ENCODE results near the gene TMEM53.

TMEM53 gene

DNA sequence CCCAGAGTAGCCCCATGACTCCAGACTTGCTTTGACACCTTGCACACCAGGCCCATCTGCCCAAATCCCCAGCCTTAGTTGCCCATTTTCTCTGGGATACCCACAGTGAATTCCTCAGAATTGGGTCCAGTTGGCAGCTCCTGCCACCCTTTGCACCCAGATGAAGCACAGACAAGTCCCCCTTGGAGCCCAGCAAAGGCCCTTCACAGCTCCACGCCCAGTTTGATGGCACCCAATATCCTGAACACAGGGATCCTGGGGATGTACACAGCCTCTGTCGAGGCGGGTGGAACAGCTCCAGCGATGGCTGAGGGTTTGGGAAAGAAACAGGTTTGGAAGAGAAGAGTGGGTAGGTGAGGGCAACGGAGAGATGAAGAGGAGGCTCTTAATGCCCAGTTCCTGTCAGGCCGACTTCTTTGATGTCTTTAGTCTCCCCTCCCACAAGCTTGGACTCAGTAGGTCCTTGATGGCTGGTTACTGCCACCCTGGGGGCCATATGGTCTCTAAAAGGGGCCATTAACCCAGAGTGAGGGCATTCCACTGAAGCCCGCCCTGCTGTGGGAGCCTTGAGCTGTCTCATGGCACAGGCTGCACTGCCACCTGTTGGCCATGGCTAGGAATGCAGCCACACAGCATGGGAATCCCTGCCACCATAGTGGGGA lies 21.7 kb downstream of the TMEM53 start (continued):
- TF ChIP-seq, protein P1, sequence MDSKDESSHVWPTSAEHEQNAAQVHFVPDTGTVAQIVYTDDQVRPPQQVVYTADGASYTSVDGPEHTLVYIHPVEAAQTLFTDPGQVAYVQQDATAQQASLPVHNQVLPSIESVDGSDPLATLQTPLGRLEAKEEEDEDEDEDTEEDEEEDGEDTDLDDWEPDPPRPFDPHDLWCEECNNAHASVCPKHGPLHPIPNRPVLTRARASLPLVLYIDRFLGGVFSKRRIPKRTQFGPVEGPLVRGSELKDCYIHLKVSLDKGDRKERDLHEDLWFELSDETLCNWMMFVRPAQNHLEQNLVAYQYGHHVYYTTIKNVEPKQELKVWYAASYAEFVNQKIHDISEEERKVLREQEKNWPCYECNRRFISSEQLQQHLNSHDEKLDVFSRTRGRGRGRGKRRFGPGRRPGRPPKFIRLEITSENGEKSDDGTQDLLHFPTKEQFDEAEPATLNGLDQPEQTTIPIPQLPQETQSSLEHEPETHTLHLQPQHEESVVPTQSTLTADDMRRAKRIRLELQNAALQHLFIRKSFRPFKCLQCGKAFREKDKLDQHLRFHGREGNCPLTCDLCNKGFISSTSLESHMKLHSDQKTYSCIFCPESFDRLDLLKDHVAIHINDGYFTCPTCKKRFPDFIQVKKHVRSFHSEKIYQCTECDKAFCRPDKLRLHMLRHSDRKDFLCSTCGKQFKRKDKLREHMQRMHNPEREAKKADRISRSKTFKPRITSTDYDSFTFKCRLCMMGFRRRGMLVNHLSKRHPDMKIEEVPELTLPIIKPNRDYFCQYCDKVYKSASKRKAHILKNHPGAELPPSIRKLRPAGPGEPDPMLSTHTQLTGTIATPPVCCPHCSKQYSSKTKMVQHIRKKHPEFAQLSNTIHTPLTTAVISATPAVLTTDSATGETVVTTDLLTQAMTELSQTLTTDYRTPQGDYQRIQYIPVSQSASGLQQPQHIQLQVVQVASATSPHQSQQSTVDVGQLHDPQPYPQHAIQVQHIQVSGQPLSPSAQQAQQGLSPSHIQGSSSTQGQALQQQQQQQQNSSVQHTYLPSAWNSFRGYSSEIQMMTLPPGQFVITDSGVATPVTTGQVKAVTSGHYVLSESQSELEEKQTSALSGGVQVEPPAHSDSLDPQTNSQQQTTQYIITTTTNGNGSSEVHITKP (tag by site-specific recombination; IDR thresholded peaks at IDR 0.05), result 0 out of 2 replicates have a peak, but pooled peaks have one; percentile 6
- TF ChIP-seq MZF1 (tag by site-specific recombination; IDR thresholded peaks at IDR 0.05; ENCODE audit: borderline replicate concordance), result no peak
- TF ChIP-seq, protein P2, sequence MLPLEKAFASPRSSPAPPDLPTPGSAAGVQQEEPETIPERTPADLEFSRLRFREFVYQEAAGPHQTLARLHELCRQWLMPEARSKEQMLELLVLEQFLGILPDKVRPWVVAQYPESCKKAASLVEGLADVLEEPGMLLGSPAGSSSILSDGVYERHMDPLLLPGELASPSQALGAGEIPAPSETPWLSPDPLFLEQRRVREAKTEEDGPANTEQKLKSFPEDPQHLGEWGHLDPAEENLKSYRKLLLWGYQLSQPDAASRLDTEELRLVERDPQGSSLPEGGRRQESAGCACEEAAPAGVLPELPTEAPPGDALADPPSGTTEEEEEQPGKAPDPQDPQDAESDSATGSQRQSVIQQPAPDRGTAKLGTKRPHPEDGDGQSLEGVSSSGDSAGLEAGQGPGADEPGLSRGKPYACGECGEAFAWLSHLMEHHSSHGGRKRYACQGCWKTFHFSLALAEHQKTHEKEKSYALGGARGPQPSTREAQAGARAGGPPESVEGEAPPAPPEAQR (tag by site-specific recombination; IDR thresholded peaks at IDR 0.05), result no peak
- TF ChIP-seq ZNF658 (tag by site-specific recombination; IDR thresholded peaks at IDR 0.05), result no peak
- TF ChIP-seq ZNF707 (tag by site-specific recombination; IDR thresholded peaks at IDR 0.05), result no peak
- no peak for TF ChIP-seq ZNF175 (tag by site-specific recombination; IDR thresholded peaks at IDR 0.05)
- TF ChIP-seq, protein P3, sequence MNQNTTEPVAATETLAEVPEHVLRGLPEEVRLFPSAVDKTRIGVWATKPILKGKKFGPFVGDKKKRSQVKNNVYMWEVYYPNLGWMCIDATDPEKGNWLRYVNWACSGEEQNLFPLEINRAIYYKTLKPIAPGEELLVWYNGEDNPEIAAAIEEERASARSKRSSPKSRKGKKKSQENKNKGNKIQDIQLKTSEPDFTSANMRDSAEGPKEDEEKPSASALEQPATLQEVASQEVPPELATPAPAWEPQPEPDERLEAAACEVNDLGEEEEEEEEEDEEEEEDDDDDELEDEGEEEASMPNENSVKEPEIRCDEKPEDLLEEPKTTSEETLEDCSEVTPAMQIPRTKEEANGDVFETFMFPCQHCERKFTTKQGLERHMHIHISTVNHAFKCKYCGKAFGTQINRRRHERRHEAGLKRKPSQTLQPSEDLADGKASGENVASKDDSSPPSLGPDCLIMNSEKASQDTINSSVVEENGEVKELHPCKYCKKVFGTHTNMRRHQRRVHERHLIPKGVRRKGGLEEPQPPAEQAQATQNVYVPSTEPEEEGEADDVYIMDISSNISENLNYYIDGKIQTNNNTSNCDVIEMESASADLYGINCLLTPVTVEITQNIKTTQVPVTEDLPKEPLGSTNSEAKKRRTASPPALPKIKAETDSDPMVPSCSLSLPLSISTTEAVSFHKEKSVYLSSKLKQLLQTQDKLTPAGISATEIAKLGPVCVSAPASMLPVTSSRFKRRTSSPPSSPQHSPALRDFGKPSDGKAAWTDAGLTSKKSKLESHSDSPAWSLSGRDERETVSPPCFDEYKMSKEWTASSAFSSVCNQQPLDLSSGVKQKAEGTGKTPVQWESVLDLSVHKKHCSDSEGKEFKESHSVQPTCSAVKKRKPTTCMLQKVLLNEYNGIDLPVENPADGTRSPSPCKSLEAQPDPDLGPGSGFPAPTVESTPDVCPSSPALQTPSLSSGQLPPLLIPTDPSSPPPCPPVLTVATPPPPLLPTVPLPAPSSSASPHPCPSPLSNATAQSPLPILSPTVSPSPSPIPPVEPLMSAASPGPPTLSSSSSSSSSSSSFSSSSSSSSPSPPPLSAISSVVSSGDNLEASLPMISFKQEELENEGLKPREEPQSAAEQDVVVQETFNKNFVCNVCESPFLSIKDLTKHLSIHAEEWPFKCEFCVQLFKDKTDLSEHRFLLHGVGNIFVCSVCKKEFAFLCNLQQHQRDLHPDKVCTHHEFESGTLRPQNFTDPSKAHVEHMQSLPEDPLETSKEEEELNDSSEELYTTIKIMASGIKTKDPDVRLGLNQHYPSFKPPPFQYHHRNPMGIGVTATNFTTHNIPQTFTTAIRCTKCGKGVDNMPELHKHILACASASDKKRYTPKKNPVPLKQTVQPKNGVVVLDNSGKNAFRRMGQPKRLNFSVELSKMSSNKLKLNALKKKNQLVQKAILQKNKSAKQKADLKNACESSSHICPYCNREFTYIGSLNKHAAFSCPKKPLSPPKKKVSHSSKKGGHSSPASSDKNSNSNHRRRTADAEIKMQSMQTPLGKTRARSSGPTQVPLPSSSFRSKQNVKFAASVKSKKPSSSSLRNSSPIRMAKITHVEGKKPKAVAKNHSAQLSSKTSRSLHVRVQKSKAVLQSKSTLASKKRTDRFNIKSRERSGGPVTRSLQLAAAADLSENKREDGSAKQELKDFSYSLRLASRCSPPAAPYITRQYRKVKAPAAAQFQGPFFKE (tag by site-specific recombination; IDR thresholded peaks at IDR 0.05; ENCODE audit: borderline replicate concordance), result no peak
- TF ChIP-seq, protein P4, sequence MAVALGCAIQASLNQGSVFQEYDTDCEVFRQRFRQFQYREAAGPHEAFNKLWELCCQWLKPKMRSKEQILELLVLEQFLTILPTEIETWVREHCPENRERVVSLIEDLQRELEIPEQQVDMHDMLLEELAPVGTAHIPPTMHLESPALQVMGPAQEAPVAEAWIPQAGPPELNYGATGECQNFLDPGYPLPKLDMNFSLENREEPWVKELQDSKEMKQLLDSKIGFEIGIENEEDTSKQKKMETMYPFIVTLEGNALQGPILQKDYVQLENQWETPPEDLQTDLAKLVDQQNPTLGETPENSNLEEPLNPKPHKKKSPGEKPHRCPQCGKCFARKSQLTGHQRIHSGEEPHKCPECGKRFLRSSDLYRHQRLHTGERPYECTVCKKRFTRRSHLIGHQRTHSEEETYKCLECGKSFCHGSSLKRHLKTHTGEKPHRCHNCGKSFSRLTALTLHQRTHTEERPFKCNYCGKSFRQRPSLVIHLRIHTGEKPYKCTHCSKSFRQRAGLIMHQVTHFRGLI (tag by site-specific recombination; IDR thresholded peaks at IDR 0.05), result no peak
- TF ChIP-seq ZNF585B (tag by site-specific recombination; IDR thresholded peaks at IDR 0.05), result no peak
- no peak for TF ChIP-seq ZNF549 (tag by site-specific recombination; IDR thresholded peaks at IDR 0.05)
- TF ChIP-seq ZBTB48 (tag by site-specific recombination; IDR thresholded peaks at IDR 0.05), result no peak; the same call in 1 of the 2 replicates
- TF ChIP-seq OSR2 (tag by site-specific recombination; IDR thresholded peaks at IDR 0.05), result no peak
- TF ChIP-seq ZNF670 (tag by site-specific recombination; IDR thresholded peaks at IDR 0.05; ENCODE audit: low read depth), result no peak
- no peak for TF ChIP-seq ZNF248 (tag by site-specific recombination; IDR thresholded peaks at IDR 0.05)
- no peak for TF ChIP-seq ZNF664 (tag by site-specific recombination; IDR thresholded peaks at IDR 0.05)
- no peak for TF ChIP-seq BCL11B (tag by site-specific recombination; IDR thresholded peaks at IDR 0.05; ENCODE audit: low read depth)
- TF ChIP-seq, protein P5, sequence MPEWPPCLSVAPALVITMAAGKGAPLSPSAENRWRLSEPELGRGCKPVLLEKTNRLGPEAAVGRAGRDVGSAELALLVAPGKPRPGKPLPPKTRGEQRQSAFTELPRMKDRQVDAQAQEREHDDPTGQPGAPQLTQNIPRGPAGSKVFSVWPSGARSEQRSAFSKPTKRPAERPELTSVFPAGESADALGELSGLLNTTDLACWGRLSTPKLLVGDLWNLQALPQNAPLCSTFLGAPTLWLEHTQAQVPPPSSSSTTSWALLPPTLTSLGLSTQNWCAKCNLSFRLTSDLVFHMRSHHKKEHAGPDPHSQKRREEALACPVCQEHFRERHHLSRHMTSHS (tag by site-specific recombination; IDR thresholded peaks at IDR 0.05), result no peak
- TF ChIP-seq ZNF561 (tag by site-specific recombination; IDR thresholded peaks at IDR 0.05; ENCODE audit: borderline replicate concordance), result no peak
- no peak for TF ChIP-seq ZNF555 (tag by site-specific recombination; conservative IDR thresholded peaks at IDR 0.05)
- TF ChIP-seq ZNF48 (tag by site-specific recombination; IDR thresholded peaks at IDR 0.05), result no peak
- TF ChIP-seq RBAK (tag by site-specific recombination; IDR thresholded peaks at IDR 0.05), result no peak
- TF ChIP-seq ZNF843 (tag by site-specific recombination; IDR thresholded peaks at IDR 0.05), result no peak
- no peak for TF ChIP-seq ZBTB21 (tag by site-specific recombination; IDR thresholded peaks at IDR 0.05)
- no peak for TF ChIP-seq ZNF626 (tag by site-specific recombination; IDR thresholded peaks at IDR 0.05)
- TF ChIP-seq SP3 (tag by site-specific recombination; IDR thresholded peaks at IDR 0.05), result no peak
- no peak for TF ChIP-seq ZNF426 (tag by site-specific recombination; IDR thresholded peaks at IDR 0.05)
- no peak for TF ChIP-seq ZNF140 (tag by site-specific recombination; IDR thresholded peaks at IDR 0.05)
- TF ChIP-seq REPIN1 (tag by site-specific recombination; IDR thresholded peaks at IDR 0.05; ENCODE audit: low read depth), result no peak

Data from HEK293 (cell line).